ENCODE results near the gene PHYHD1.

GRCh38 chr9:128882677-128883603 lies 37.8 kb upstream of the PHYHD1 start:
- TF ChIP-seq CTCF (IDR thresholded peaks at IDR 0.05; ENCODE audit: extremely low read depth in 1 of 2, insufficient read depth in 1 of 2, low read depth in 1 of 2, low read length in 2 of 2) (no peak), POLR2A (IDR thresholded peaks at IDR 0.05; ENCODE audit: low read depth, low read length) (no peak), EZH2 (IDR thresholded peaks at IDR 0.05; ENCODE audit: borderline replicate concordance, low read depth, low read length, severe bottlenecking) (no peak), POLR2AphosphoS5 (IDR thresholded peaks at IDR 0.05; ENCODE audit: insufficient read depth, low read depth, low read length) (peak; percentile 49)
